ENCODE data around the gene DSTYK.

DNA sequence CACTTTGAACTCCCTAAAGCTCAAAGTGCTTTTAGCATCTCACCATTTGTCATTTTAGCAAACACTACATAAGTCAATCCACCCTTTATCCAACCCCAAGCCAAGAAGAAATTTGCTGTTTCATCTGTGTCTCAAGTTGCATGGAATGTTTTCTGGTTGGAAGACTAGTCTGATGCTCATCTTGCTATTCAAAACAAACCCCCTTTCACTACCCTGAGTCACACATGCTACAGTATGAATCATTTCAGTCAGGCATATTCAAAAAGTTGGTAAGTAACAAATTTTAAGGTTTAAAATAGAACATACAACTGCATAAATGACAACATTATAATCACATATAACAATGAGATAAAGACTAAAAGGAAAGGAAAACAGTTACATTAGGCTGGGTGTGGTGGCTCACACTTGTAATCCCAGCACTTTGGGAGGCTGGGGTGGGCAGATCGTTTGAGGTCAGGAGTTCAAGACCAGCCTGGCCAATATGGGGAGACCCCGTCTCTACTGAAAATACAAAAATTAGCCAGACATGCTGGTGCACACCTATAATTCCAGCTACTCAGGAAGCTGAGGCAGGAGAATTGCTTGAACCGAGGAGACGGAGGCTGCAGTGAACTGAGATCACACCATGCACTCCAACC, 38.7 kb downstream of the DSTYK start:
- TF ChIP-seq, protein P1, sequence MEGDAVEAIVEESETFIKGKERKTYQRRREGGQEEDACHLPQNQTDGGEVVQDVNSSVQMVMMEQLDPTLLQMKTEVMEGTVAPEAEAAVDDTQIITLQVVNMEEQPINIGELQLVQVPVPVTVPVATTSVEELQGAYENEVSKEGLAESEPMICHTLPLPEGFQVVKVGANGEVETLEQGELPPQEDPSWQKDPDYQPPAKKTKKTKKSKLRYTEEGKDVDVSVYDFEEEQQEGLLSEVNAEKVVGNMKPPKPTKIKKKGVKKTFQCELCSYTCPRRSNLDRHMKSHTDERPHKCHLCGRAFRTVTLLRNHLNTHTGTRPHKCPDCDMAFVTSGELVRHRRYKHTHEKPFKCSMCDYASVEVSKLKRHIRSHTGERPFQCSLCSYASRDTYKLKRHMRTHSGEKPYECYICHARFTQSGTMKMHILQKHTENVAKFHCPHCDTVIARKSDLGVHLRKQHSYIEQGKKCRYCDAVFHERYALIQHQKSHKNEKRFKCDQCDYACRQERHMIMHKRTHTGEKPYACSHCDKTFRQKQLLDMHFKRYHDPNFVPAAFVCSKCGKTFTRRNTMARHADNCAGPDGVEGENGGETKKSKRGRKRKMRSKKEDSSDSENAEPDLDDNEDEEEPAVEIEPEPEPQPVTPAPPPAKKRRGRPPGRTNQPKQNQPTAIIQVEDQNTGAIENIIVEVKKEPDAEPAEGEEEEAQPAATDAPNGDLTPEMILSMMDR (IDR thresholded peaks at IDR 0.05) = no peak
- no peak for TF ChIP-seq POLR2A (IDR thresholded peaks at IDR 0.05)
